GM19397 (cell line): Measurements from ENCODE around the gene KCNQ5.
"Not testable (repeated sequence)": the region's sequence is repeated elsewhere in the genome, so short reads cannot be mapped to it uniquely, and the experiment has no call there.

Source experiments
- ATAC-seq: cut with Tn5 transposase; IDR thresholded peaks from one replicate; pipeline ENCODE4 v1.9.1; 2021; ENCODE audit warnings: mild to moderate bottlenecking, moderate library complexity; ENCODE audit not compliant: unreplicated experiment

KCNQ5 gene

GRCh38 chr6:72892901-72893300 lies 271.0 kb downstream of the KCNQ5 start:
- no peak for ATAC-seq

DNA sequence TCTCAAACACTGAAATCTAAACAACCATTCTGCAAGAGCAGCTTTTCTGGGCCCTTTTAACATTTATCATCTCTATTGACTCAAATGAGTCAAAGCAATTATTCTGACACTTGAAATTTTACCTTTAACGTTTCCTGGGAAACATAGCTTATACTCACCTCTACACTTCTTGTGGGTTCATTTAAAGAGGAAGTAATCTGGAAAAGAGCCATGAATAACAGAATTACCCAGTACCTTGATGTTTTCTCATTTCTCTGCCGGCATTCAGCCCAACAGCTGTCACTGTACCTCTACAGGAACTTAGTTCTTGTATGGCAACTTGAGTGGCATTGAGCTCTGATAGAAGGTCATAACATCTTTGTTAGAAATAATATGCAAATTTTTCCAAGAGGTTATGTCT lies 272.2 kb downstream of the KCNQ5 start:
- ATAC-seq: no peak

GRCh38 chr6:72898313-72898712 lies 276.4 kb downstream of the KCNQ5 start:
- not testable (repeated sequence) for ATAC-seq

DNA sequence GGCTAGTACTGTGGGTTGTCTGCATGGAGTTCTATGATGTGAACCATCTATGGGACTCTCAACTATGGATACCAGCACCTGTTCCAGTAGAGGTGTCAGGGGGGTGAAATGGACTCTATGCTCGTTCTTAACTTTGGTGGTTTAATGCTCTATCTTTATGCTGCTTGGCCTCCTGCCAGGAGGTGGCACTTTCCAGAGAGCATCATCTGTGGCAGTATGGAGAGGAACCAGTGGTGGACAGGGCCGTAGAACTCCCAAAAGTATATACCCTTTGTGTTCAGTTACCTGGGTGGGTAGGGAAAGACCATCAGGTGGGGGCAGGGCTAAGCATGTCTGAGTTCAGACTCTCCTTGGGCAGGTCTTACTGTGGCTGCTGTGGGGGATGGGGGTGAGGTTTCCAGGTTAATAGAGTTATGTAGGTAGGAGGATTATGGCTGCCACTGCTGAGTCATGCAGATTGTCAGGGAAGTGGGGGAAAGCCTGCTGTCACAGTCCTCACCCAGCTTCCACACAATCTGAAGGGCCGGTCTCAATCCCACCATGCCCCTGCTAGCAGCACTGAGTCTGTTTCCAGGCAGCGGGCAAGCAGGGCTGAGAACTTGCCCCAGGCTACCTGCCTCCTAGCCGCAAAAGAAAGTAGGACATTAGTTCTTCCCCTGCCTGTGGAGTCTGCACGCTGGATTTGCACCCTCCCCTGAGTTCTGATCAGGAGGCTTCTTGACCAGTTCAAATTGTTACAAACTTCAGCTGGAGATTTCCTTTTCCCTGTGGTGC lies 284.0 kb downstream of the KCNQ5 start:
- ATAC-seq: no peak

DNA sequence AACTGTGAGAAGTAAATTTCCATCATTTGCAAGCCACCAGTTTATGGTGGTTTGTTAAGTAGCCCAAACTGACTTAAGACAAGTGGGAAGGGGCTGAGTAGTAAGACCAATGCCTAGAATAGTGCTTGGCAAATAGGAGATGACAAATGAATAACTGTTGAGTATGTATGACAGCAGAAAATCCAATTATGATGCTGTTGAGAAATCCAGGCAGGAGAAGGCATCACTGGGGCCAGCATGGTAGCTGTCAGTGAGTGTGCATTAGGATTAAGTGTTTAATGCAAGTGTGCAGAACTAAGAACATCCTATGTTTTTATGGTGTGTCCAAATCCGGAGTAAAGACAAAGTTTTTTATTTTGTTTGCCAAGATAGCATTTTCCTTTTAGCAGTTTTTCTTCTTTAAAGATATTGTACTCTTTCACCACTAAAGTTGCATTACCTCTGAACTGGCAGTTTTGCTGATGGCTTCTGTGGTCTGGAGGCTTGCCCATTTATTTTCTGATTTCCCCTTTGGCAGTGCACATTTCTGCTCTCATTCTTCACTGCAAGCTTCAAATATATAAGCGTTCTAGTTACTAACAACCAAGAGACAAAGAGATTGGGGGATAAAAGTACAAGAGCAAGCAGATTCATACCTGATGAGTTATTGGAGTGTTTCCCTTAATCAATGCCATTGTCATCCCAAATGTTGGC lies 289.7 kb downstream of the KCNQ5 start:
- ATAC-seq: no peak

DNA sequence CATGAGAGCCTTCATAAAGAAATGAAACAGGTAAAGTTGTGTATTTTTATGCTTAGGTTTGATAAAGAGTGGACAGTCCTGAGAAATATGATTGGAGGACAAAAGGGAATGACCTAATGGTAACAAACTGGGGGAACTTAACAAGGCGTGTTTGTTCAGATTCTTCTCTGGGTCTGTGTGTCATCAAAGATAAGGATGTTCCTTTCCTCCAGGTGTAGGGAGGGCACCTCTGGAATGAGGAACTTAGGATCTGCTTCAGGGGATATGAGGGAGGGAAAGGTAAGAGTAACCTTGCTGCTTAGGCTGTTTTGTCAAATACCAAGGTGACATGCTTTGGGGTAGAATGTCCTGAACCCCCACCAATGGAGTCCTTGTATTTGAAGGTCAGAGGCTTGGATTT lies 291.9 kb downstream of the KCNQ5 start:
- no peak for ATAC-seq

DNA sequence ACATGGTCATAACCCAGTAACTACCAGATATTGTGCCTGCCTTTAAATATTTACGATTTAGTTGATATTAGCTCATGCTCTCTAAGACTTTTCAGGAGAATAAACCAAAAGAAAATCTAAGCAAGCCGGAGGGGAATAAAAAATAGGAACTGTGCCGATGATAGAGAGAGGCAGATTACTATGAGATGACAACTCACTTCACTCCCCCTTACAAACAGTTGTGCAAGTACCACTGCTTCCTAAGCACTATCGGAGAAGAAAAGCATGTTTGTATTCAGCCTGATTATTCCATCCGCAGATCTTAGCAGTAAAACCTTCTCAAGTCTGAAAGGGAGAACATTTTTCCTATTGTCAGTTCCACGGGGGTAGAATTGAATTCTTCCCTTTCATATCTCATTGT lies 294.4 kb downstream of the KCNQ5 start:
- ATAC-seq: no peak

DNA sequence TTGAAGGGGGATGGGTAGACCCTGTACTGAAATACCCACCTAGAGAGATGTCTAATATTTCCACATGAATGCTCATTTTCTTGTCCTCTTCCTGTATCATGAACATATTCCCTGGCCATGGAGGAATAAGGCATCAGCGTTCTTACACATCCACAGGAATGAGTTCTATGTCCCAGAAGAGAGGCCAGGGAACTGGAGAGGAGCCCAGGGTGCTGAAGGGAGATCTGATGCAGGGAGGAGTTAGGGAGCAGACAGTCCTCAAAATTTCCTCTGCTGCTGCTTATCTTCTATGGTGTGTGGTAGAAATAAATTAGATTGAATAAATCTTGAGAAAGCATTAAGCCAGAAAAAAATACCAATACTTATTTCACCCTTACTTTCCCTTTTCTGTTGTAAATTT lies 295.0 kb downstream of the KCNQ5 start:
- ATAC-seq: no peak

GRCh38 chr6:72922401-72922800 lies 300.5 kb downstream of the KCNQ5 start:
- ATAC-seq: no peak

- no peak for ATAC-seq
These were observed 303.3 kb downstream of the KCNQ5 start for GRCh38 chr6:72925136-72925535.

DNA sequence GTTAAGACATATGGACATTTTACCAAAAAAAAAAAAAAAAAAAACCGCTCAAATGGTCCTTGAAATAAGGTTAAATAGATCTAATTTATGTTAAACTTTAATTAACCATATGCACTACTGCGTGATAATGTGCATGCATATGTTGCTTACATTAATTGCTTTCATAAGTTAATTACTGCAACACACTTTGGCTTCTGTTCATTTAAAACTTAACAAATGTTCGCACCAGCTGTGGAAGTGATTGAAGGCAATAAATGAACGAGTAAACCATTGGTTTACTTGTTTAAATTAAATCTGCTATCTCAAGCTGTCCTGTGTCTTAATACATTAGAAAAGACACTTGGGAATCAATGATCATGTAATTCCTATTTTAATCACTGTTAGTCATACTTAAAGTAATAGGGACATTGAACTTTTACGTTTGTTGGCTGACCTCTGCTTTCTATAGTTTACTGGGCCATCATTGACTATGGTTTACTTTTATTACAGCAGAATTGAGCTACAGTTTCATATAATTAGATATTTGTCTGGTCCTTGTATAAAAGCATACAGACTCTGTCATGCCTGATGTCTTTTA lies 308.8 kb downstream of the KCNQ5 start:
- ATAC-seq: no peak

DNA sequence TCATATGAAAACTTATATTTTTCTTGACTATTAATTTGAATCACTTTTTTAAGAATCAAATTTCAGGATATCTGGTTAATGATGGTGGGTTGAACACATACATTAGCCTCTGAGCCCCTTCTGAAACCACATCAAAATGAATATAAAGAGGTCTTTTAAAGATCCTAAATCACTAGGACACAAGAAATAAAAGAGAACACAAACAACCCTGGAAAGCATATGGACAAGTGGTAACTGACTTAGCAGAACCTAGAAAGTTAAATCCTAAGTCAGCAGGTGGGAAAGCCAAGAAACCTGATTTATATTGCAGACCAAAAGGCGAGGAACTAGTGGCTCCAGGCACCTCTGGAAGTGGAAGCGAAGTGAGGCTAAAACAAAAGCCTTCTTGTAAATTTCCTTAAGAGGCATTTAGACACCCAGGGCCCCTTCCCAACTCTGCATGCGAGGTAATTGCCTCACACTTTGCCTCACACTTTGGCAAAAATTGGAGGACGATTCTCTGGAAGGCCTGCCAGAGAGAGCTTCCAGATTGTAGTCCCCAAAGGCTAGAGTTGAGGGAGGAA lies 309.5 kb downstream of the KCNQ5 start:
- no peak for ATAC-seq

DNA sequence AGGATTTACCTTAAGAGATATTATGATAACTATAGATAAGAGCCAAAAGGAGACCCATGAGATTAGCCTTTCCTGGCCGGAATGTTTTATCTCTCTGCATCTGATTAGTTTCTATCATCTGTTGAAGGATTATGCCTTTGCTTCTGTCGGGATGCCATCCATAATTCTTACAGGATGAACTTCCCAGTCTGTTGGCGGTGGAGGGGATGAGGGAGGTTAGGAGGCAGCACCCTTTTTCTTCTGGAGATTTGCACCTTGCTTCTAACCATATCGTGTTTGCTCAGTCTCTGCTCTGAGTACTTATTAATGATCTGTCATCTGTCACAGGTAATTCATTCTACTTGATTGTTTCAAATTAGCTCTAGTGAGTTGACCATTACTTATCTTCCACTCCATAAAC lies 311.4 kb downstream of the KCNQ5 start:
- ATAC-seq: no peak

GRCh38 chr6:72936766-72937559 lies 315.1 kb downstream of the KCNQ5 start:
- no peak for ATAC-seq

- no peak for ATAC-seq
These were observed 316.2 kb downstream of the KCNQ5 start for GRCh38 chr6:72938104-72938503.

- no peak for ATAC-seq
These were observed 317.1 kb downstream of the KCNQ5 start for GRCh38 chr6:72939004-72939403.

DNA sequence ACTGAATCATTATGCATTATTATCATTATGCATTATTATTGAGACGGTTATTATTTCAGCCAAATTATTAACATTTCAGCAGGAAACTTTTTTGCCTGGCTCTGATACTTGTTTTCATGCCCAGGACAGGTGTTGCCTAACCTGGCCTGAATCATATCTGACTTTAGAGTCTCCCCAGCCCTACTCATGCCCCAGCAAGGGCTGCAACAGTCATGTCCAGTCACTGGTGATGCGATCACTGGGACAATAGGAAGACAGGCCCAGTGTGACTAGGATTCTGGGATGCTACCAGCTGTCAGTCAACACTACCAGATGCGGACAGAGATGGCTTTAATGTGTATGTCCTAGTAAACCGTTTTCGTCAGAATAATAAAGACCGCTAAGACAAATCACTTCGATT lies 318.4 kb downstream of the KCNQ5 start:
- ATAC-seq: no peak

GRCh38 chr6:72941263-72941662 lies 319.4 kb downstream of the KCNQ5 start:
- no peak for ATAC-seq

- ATAC-seq: no peak
These were observed 319.9 kb downstream of the KCNQ5 start for GRCh38 chr6:72941751-72942150.

GRCh38 chr6:72943699-72944098 lies 321.8 kb downstream of the KCNQ5 start:
- no peak for ATAC-seq

DNA sequence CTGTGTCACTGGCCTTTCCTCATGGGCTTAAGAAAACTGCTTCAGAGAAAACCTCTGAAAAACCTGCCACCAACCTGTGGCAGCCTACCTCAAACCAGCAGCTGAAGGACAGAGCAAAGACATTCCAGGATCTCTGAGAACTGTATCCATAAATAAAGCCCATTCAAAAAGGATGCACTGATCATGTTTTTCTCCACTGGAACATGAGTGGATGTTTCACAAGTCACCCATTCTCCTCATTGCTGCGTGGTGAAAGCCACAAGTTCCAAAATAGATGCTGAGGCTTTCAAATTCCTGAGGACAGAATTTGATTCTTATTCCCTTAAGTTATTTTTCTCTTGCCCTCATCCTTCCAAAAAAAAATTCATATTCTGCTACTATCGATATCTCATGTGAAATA lies 322.8 kb downstream of the KCNQ5 start:
- no peak for ATAC-seq
